ENCODE measurements around the gene CD300A. TPM values are rescaled to one million over a fixed set of nuclear protein-coding genes. Genes with fewer than 3 reads are reported as not detected.

Gene CD300A
- polyA plus RNA-seq, 1 donor (not counting 4 experiments of a cell fraction or from before 2014, with no cell fraction given): 0.07 TPM

DNA sequence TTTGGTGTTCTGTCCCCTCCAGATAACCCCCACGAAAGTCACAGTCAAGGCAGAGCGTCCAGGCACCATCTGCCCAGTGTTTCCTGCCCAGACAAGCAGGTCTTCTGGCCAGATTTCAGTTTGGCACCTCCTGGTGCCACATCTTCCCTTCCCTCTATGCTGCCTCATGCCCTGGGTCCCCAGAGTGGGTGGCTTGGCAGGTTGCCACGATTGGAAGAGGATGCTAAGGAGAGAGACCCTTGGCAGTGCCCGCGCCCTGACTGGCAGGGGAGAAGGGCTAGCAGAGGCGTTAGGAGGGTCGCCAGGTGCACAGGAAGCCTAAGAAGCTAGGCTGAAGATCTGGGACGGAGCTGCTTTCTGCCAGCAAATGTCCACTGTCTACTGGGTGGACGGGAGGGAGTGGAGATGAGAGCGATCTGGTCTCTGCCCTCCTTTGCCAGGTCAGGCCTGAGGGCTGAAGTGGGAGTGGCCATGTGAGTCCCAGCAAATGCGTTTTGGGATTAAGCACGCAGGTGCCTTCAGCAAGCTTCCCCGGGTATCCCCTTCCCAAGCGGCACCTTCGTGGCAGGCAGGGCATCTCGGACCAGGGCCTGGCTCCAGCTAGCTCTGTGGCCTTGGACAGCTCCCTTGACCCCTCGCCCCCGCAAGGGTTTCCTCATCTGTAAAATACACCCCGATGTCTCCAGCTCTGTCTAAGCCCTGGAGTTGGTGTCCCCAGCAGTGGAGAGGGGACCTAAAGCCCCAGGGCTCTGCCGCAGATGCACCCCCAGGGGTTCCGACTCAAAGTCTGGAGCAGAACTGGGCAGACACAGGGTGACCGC is 13.4 kb upstream of the CD300A start:
- no peak for FAIRE-seq
- H2AFZ ChIP-seq (ENCODE audit: control insufficient read depth, low read length): no peak overlapping the region

GRCh38 chr17:74453665-74454196 is 12.7 kb upstream of the CD300A start:
- Histone ChIP-seq H3K79me2 (ENCODE audit: control insufficient read depth, insufficient read depth, low read length) (no peaks in the 10 kb centered on the region), H3K9me3 (ENCODE audit: control insufficient read depth, low read depth, low read length) (no peaks in the 10 kb centered on the region), H3K4me3 (ENCODE audit: control insufficient read depth in 2 of 3, extremely low read depth in 1 of 3, insufficient read depth in 2 of 3, low read depth in 1 of 3, low read length in 3 of 3) (peak overlapping the region in 1 of 3 experiments; percentile 26), H3K9ac (ENCODE audit: control insufficient read depth, extremely low read depth, insufficient read depth, low read length) (no peak overlapping the region), H4K20me1 (ENCODE audit: control insufficient read depth, extremely low read depth, insufficient read depth, low read length) (no peaks in the 10 kb centered on the region), H2AFZ (ENCODE audit: control insufficient read depth, low read length) (no peak overlapping the region), H3K27ac (ENCODE audit: control insufficient read depth, insufficient read depth, low read length) (no peak overlapping the region), H3K36me3 (ENCODE audit: control insufficient read depth in 2 of 2, extremely low read depth in 1 of 2, insufficient read depth in 2 of 2, low read length in 2 of 2) (peaks cover 0 to 1% of the 10 kb centered on the region in 2 experiments), H3K9me1 (ENCODE audit: control insufficient read depth, extremely low read depth, insufficient read depth, low read length) (no peaks in the 10 kb centered on the region), H3K4me1 (ENCODE audit: control insufficient read depth, extremely low read depth, insufficient read depth, low read length) (peaks cover 10% of the 10 kb centered on the region), H3K4me2 (ENCODE audit: control insufficient read depth, extremely low read depth, insufficient read depth, low read depth, low read length) (peak overlapping the region; percentile 69), H3K27me3 (ENCODE audit: control insufficient read depth, extremely low read depth, insufficient read depth, low read length) (peaks cover 28% of the 10 kb centered on the region)
- no peak for DNase-seq (ENCODE audit: low read depth, low spot score)
- dilution Hi-C loops (cut with MboI; ENCODE audit: extremely low pct_ligation_motif_present, low sequenced_read_pairs): no loop called here
- FAIRE-seq: no peak
- TF ChIP-seq EZH2 (IDR thresholded peaks at IDR 0.05; ENCODE audit: low read length): no peak
- TF ChIP-seq, protein P1, sequence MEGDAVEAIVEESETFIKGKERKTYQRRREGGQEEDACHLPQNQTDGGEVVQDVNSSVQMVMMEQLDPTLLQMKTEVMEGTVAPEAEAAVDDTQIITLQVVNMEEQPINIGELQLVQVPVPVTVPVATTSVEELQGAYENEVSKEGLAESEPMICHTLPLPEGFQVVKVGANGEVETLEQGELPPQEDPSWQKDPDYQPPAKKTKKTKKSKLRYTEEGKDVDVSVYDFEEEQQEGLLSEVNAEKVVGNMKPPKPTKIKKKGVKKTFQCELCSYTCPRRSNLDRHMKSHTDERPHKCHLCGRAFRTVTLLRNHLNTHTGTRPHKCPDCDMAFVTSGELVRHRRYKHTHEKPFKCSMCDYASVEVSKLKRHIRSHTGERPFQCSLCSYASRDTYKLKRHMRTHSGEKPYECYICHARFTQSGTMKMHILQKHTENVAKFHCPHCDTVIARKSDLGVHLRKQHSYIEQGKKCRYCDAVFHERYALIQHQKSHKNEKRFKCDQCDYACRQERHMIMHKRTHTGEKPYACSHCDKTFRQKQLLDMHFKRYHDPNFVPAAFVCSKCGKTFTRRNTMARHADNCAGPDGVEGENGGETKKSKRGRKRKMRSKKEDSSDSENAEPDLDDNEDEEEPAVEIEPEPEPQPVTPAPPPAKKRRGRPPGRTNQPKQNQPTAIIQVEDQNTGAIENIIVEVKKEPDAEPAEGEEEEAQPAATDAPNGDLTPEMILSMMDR (optimal IDR thresholded peaks at IDR 0.05 in 1 of 3, IDR thresholded peaks at IDR 0.05 in 1 of 3, conservative IDR thresholded peaks at IDR 0.05 in 1 of 3; ENCODE audit: extremely low read depth in 1 of 3, insufficient read depth in 2 of 3, low read length in 3 of 3): no peak

More for the DNA sequence above, 13.4 kb upstream of the CD300A start:
- peaks cover 0 to 1% of the 10 kb centered on the region in 2 experiments for H3K36me3 ChIP-seq (ENCODE audit: control insufficient read depth in 2 of 2, extremely low read depth in 1 of 2, insufficient read depth in 2 of 2, low read length in 2 of 2)
- no peak overlapping the region for H3K27ac ChIP-seq (ENCODE audit: control insufficient read depth, insufficient read depth, low read length)
- dilution Hi-C loops (cut with MboI; ENCODE audit: extremely low pct_ligation_motif_present, low sequenced_read_pairs): no loop called here
- H3K27me3 ChIP-seq (ENCODE audit: control insufficient read depth, extremely low read depth, insufficient read depth, low read length): peaks cover 28% of the 10 kb centered on the region
- DNase-seq (ENCODE audit: low read depth, low spot score): no peak
- H4K20me1 ChIP-seq (ENCODE audit: control insufficient read depth, extremely low read depth, insufficient read depth, low read length): no peaks in the 10 kb centered on the region
- H3K4me3 ChIP-seq (ENCODE audit: control insufficient read depth in 2 of 3, extremely low read depth in 1 of 3, insufficient read depth in 2 of 3, low read depth in 1 of 3, low read length in 3 of 3): no peak overlapping the region
- H3K79me2 ChIP-seq (ENCODE audit: control insufficient read depth, insufficient read depth, low read length): no peaks in the 10 kb centered on the region
- H3K4me2 ChIP-seq (ENCODE audit: control insufficient read depth, extremely low read depth, insufficient read depth, low read depth, low read length): peak overlapping the region; percentile 69
- H3K9me1 ChIP-seq (ENCODE audit: control insufficient read depth, extremely low read depth, insufficient read depth, low read length): no peaks in the 10 kb centered on the region
- H3K9ac ChIP-seq (ENCODE audit: control insufficient read depth, extremely low read depth, insufficient read depth, low read length): no peak overlapping the region
- peak; percentile 9 for TF ChIP-seq EZH2 (IDR thresholded peaks at IDR 0.05; ENCODE audit: low read length)
- TF ChIP-seq, protein P1 (optimal IDR thresholded peaks at IDR 0.05 in 1 of 3, IDR thresholded peaks at IDR 0.05 in 1 of 3, conservative IDR thresholded peaks at IDR 0.05 in 1 of 3; ENCODE audit: extremely low read depth in 1 of 3, insufficient read depth in 2 of 3, low read length in 3 of 3): no peak
- peaks cover 10% of the 10 kb centered on the region for H3K4me1 ChIP-seq (ENCODE audit: control insufficient read depth, extremely low read depth, insufficient read depth, low read length)
- H3K9me3 ChIP-seq (ENCODE audit: control insufficient read depth, low read depth, low read length): no peaks in the 10 kb centered on the region
